SU-DHL-6 (cell line): ENCODE results near the gene CPA5.

ENCODE experiments used
- EZH2phosphoT487 ChIP-seq: fragments of 200-600 bp; sonication (generic), shearing (Covaris generic); conservative IDR thresholded peaks from 2 replicates; pipeline ENCODE4 v1.6.1; 2018; ENCODE audit warnings: mild to moderate bottlenecking, antibody characterized with exemption, low read length, moderate library complexity, mixed read lengths
- TF ChIP-seq, protein P1 (sequence below): fragments of 200-600 bp; sonication (generic); IDR thresholded peaks from one replicate; pipeline ENCODE4 v1.5.1; 2017; ENCODE audit warnings: antibody characterized with exemption, mild to moderate bottlenecking, low read length, moderate library complexity; ENCODE audit not compliant: insufficient read depth, poor library complexity, severe bottlenecking

DNA sequence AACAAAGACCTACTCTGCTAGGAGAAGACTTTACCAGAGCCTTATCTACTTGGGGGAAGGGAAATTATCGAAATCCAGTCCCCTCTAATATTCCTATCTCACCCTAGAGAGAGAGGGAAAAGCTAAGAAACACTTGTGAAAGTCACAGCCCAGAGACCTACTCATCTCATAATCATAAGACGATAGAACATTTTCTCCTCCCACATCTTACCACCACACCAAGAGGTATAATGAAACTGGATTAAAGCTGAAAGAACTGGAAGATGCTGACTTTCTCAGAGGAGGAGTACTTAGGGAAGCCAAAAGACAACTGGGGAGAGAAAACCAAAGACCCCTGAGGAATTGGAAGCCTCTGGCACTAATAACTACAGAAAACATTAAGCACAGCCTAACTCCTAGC is 10.8 kb upstream of the CPA5 start:
- TF ChIP-seq, protein P1, sequence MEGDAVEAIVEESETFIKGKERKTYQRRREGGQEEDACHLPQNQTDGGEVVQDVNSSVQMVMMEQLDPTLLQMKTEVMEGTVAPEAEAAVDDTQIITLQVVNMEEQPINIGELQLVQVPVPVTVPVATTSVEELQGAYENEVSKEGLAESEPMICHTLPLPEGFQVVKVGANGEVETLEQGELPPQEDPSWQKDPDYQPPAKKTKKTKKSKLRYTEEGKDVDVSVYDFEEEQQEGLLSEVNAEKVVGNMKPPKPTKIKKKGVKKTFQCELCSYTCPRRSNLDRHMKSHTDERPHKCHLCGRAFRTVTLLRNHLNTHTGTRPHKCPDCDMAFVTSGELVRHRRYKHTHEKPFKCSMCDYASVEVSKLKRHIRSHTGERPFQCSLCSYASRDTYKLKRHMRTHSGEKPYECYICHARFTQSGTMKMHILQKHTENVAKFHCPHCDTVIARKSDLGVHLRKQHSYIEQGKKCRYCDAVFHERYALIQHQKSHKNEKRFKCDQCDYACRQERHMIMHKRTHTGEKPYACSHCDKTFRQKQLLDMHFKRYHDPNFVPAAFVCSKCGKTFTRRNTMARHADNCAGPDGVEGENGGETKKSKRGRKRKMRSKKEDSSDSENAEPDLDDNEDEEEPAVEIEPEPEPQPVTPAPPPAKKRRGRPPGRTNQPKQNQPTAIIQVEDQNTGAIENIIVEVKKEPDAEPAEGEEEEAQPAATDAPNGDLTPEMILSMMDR = no peak
- no peak for TF ChIP-seq EZH2phosphoT487
